Medulla oblongata (tissue), 1 donor: ENCODE measurements around the gene ANKRD53.
"Not testable (repeated sequence)": the region's sequence is repeated elsewhere in the genome, so short reads cannot be mapped to it uniquely, and the experiment has no call there.

Experiments
- DNase-seq: peaks from one replicate; pipeline ENCODE4 v3.0.0-alpha.2; 2015; ENCODE audit errors: extremely low spot score

Gene ANKRD53

GRCh38 chr2:71011786-71012185 lies 33.4 kb downstream of the ANKRD53 start:
- DNase-seq = not testable (repeated sequence)

GRCh38 chr2:71018625-71019024 lies 40.2 kb downstream of the ANKRD53 start:
- no peak for DNase-seq

- not testable (repeated sequence) for DNase-seq
Observed at GRCh38 chr2:71019989-71020388, 41.6 kb downstream of the ANKRD53 start.

GRCh38 chr2:71021394-71021793 lies 43.0 kb downstream of the ANKRD53 start:
- DNase-seq = not testable (repeated sequence)

GRCh38 chr2:71023553-71024243 lies 45.3 kb downstream of the ANKRD53 start:
- not testable (repeated sequence) for DNase-seq
